GM23248 (cell line): ENCODE measurements around the gene NSD1. TPM values are rescaled to one million over a fixed set of nuclear protein-coding genes. Genes with fewer than 3 reads are reported as not detected.

ENCODE experiments used
- DNase-seq: peaks from one replicate; pipeline ENCODE4 v3.0.0-alpha.2; 2015
- H2AFZ ChIP-seq: fragments of 200-600 bp; sonication (generic); 2 replicates; pipeline ENCODE4 v1.6.1; 2016; ENCODE audit warnings: antibody characterized with exemption
- H3F3A ChIP-seq: fragments of 200-600 bp; sonication (generic); 2 replicates; pipeline ENCODE4 v1.6.1; 2016; ENCODE audit warnings: mild to moderate bottlenecking, antibody characterized with exemption, mixed run types; ENCODE audit not compliant: insufficient read depth
- H3K27ac ChIP-seq: fragments of 200-600 bp; sonication (generic); 2 replicates; pipeline ENCODE4 v1.5.1; 2016; ENCODE audit warnings: mild to moderate bottlenecking
- H3K27me3 ChIP-seq: fragments of 200-600 bp; sonication (generic); replicated peaks from 2 replicates; pipeline ENCODE4 v1.6.1; 2016; ENCODE audit warnings: mild to moderate bottlenecking; ENCODE audit not compliant: insufficient read depth
- H3K36me3 ChIP-seq: fragments of 200-600 bp; sonication (generic); 2 replicates; pipeline ENCODE4 v1.6.1; 2016; ENCODE audit warnings: low read depth, mild to moderate bottlenecking
- H3K4me1 ChIP-seq: fragments of 200-600 bp; sonication (generic); 2 replicates; pipeline ENCODE4 v1.6.1; 2016; ENCODE audit warnings: mild to moderate bottlenecking; ENCODE audit not compliant: insufficient read depth
- H3K4me2 ChIP-seq: fragments of 200-600 bp; sonication (generic); one replicate; pipeline ENCODE4 v1.6.1; 2016; ENCODE audit warnings: mild to moderate bottlenecking; ENCODE audit not compliant: unreplicated experiment
- H3K4me3 ChIP-seq: fragments of 200-600 bp; sonication (generic); 2 replicates; pipeline ENCODE4 v1.5.1; 2016; ENCODE audit warnings: mild to moderate bottlenecking
- H3K79me2 ChIP-seq: fragments of 200-600 bp; sonication (generic); 2 replicates; pipeline ENCODE4 v1.6.1; 2016; ENCODE audit warnings: mild to moderate bottlenecking; ENCODE audit not compliant: insufficient read depth
- H3K9ac ChIP-seq: fragments of 200-600 bp; sonication (generic); 2 replicates; pipeline ENCODE4 v1.6.1; 2016; ENCODE audit warnings: mild to moderate bottlenecking
- H3K9me2 ChIP-seq: fragments of 200-600 bp; sonication (generic); 2 replicates; pipeline ENCODE4 v1.6.1; 2016; ENCODE audit warnings: mixed run types, mild to moderate bottlenecking, moderate library complexity; ENCODE audit not compliant: insufficient read depth
- H3K9me3 ChIP-seq: fragments of 200-600 bp; sonication (generic); one replicate; pipeline ENCODE4 v1.6.1; 2017; ENCODE audit warnings: low read depth
- H4K20me1 ChIP-seq: fragments of 200-600 bp; sonication (generic); 2 replicates; pipeline ENCODE4 v1.6.0; 2016; ENCODE audit not compliant: insufficient read depth
- EZH2 ChIP-seq: fragments of 200-600 bp; sonication (generic); IDR thresholded peaks from 2 replicates; pipeline ENCODE4 v1.6.1; 2018; ENCODE audit warnings: antibody characterized with exemption, mild to moderate bottlenecking; ENCODE audit not compliant: insufficient read depth, poor library complexity, severe bottlenecking
- EZH2phosphoT487 ChIP-seq: fragments of 200-600 bp; sonication (generic); IDR thresholded peaks from 2 replicates; pipeline ENCODE4 v1.6.1; 2018; ENCODE audit warnings: antibody characterized with exemption, moderate library complexity, mild to moderate bottlenecking, low read depth; ENCODE audit not compliant: insufficient read depth
- whole genome bisulfite sequencing, 2 experiments: methylation state at CpG; one replicate each; pipeline ENCODE4 v1.1.6; 2015 to 2017; ENCODE audit warnings: low lambda C conversion rate in 2 of 2, low coverage in 1 of 2; ENCODE audit errors: missing lambda C conversion rate in 2 of 2; 5-methylcytosine and 5-hydroxymethylcytosine counted together
- in situ Hi-C: fragments of 300-500 bp; cut with MboI; formaldehyde crosslinking; loops from 2 replicates; pipeline ENCODE4 v1.15.0; 2020
- polyA plus RNA-seq: library from polyadenylated mRNA; unstranded; fragments of >200 nt; fragmentation: Nextera tagmentation; extraction: Ambion mirVana; gene quantifications from 2 replicates; pipeline ENCODE4 v1.2.1, GENCODE V29; 2016
- total RNA-seq: library from RNA; depleted of rRNA; stranded (reverse); fragments of >200 nt; shearing (Covaris generic); gene quantifications from 2 replicates; pipeline ENCODE4 v1.2.3, GENCODE V29; 2014

The NSD1 gene
- total and polyA plus RNA-seq, 2 experiments from 2014 or later: 25.9 to 31.9 TPM

DNA sequence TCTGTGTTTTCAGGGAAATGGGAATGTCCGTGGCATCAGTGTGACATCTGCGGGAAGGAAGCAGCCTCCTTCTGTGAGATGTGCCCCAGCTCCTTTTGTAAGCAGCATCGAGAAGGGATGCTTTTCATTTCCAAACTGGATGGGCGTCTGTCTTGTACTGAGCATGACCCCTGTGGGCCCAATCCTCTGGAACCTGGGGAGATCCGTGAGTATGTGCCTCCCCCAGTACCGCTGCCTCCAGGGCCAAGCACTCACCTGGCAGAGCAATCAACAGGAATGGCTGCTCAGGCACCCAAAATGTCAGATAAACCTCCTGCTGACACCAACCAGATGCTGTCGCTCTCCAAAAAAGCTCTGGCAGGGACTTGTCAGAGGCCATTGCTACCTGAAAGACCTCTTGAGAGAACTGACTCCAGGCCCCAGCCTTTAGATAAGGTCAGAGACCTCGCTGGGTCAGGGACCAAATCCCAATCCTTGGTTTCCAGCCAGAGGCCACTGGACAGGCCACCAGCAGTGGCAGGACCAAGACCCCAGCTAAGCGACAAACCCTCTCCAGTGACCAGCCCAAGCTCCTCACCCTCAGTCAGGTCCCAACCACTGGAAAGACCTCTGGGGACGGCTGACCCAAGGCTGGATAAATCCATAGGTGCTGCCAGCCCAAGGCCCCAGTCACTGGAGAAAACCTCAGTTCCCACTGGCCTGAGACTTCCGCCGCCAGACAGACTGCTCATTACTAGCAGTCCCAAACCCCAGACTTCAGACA lies 160.4 kb downstream of the NSD1 start:
- no peak overlapping the region for H3K9ac ChIP-seq
- no peaks in the 10 kb centered on the region for H4K20me1 ChIP-seq
- no peaks in the 10 kb centered on the region for H3K4me1 ChIP-seq
- H3F3A ChIP-seq: peaks cover 18% of the 10 kb centered on the region
- in situ Hi-C loops: no loop called here
- TF ChIP-seq EZH2: no peak
- TF ChIP-seq EZH2phosphoT487: no peak
- H3K27ac ChIP-seq: no peak overlapping the region
- no peaks in the 10 kb centered on the region for H3K9me3 ChIP-seq
- no peaks in the 10 kb centered on the region for H3K79me2 ChIP-seq
- 96 to 99% methylated on average over 12 of the region's 12 CpGs for WGBS, 2 experiments
- H3K4me2 ChIP-seq: no peak overlapping the region
- H2AFZ ChIP-seq: no peak overlapping the region
- DNase-seq: no peak
- H3K4me3 ChIP-seq: no peak overlapping the region
- no peaks in the 10 kb centered on the region for H3K9me2 ChIP-seq
- H3K36me3 ChIP-seq: peaks cover 41% of the 10 kb centered on the region
- no peaks in the 10 kb centered on the region for H3K27me3 ChIP-seq

GRCh38 chr5:177294632-177295031 lies 161.1 kb downstream of the NSD1 start:
- Histone ChIP-seq H3K79me2 (no peaks in the 10 kb centered on the region), H3K4me3 (no peak overlapping the region), H3K9me2 (no peaks in the 10 kb centered on the region), H4K20me1 (no peaks in the 10 kb centered on the region), H2AFZ (no peak overlapping the region), H3K27ac (no peak overlapping the region), H3K4me1 (no peaks in the 10 kb centered on the region), H3K36me3 (peaks cover 35% of the 10 kb centered on the region), H3K27me3 (no peaks in the 10 kb centered on the region), H3K9me3 (no peaks in the 10 kb centered on the region), H3K4me2 (no peak overlapping the region), H3F3A (peaks cover 18% of the 10 kb centered on the region), H3K9ac (no peak overlapping the region)
- TF ChIP-seq EZH2phosphoT487 (no peak), EZH2 (no peak)
- DNase-seq: no peak
- 94 to 96% methylated on average over 3 of the region's 3 CpGs for WGBS, 2 experiments
- in situ Hi-C loops: no loop called here

- no peak overlapping the region for H3K4me2 ChIP-seq
- no peaks in the 10 kb centered on the region for H3K9me2 ChIP-seq
- H3K9me3 ChIP-seq: no peaks in the 10 kb centered on the region
- no peak overlapping the region for H3K9ac ChIP-seq
- H3K4me3 ChIP-seq: no peak overlapping the region
- peaks cover 30% of the 10 kb centered on the region for H3K36me3 ChIP-seq
- 97 to 98% methylated on average over 9 of the region's 9 CpGs for WGBS, 2 experiments
- no peaks in the 10 kb centered on the region for H3K4me1 ChIP-seq
- no peak overlapping the region for H2AFZ ChIP-seq
- no peak for TF ChIP-seq EZH2
- TF ChIP-seq EZH2phosphoT487: no peak
- H4K20me1 ChIP-seq: no peaks in the 10 kb centered on the region
- no peak overlapping the region for H3K27ac ChIP-seq
- in situ Hi-C loops: no loop called here
- no peaks in the 10 kb centered on the region for H3K27me3 ChIP-seq
- no peak for DNase-seq
- H3F3A ChIP-seq: peaks cover 24% of the 10 kb centered on the region
- no peaks in the 10 kb centered on the region for H3K79me2 ChIP-seq
Observed at GRCh38 chr5:177295924-177296323, 162.4 kb downstream of the NSD1 start.

- H3K27ac ChIP-seq: no peak overlapping the region
- H3K4me3 ChIP-seq: no peak overlapping the region
- TF ChIP-seq EZH2: no peak
- no peak for TF ChIP-seq EZH2phosphoT487
- WGBS, 2 experiments: 79 to 83% methylated on average over 4 of the region's 4 CpGs
- DNase-seq: no peak
- no peaks in the 10 kb centered on the region for H3K9me3 ChIP-seq
- H3K9ac ChIP-seq: no peak overlapping the region
- no peak overlapping the region for H2AFZ ChIP-seq
- no peaks in the 10 kb centered on the region for H4K20me1 ChIP-seq
- no peaks in the 10 kb centered on the region for H3K9me2 ChIP-seq
- H3K79me2 ChIP-seq: peaks cover 3% of the 10 kb centered on the region; the same call in 1 of the 2 replicates
- in situ Hi-C loops: no loop called here
- peaks cover 30% of the 10 kb centered on the region for H3K36me3 ChIP-seq
- peaks cover under 1% of the 10 kb centered on the region; the same call in 1 of the 2 replicates for H3K4me1 ChIP-seq
- peaks cover 31% of the 10 kb centered on the region for H3F3A ChIP-seq
- no peak overlapping the region for H3K4me2 ChIP-seq
- H3K27me3 ChIP-seq: no peaks in the 10 kb centered on the region
Observed at GRCh38 chr5:177296581-177296980, 163.0 kb downstream of the NSD1 start.
